Bronchial smooth muscle cell (primary cell): ENCODE measurements around the gene C14orf93. TPM values are rescaled to one million over a fixed set of nuclear protein-coding genes. Genes with fewer than 3 reads are reported as not detected.

Experiments
- total RNA-seq: library from RNA; depleted of rRNA; stranded (reverse); fragments of >200 nt; gene quantifications from 2 replicates; pipeline ENCODE4 v1.2.1, GENCODE V29; 2014

The C14orf93 gene
- total RNA-seq: 12.1 and 16.4 TPM in 2 replicates

GRCh38 chr14:23009939-23010726 lies at the start of gene C14orf93:
C14orf93 (minus strand) TSS chr14:23010143; CDS start chr14:22999023, 11,120 bp downstream.

GRCh38 chr14:23056956-23057756 lies 47.2 kb upstream of the C14orf93 start, which contains the start of gene CDH24:
CDH24 (minus strand) TSS chr14:23057520; CDS start chr14:23055733, 1,787 bp downstream.

GRCh38 chr14:23042162-23042965 lies 32.4 kb upstream of the C14orf93 start, which contains the start of gene PSMB11:
PSMB11 (plus strand) TSS chr14:23042212; CDS start chr14:23042226, 14 bp downstream.

GRCh38 chr14:23034498-23035302 lies 24.8 kb upstream of the C14orf93 start, which contains the start of gene PSMB5:
PSMB5 (minus strand) TSS chr14:23034900; CDS start chr14:23034881, 19 bp downstream.

GRCh38 chr14:22982477-22983245 lies 27.3 kb downstream of the C14orf93 start, which contains the start of gene AJUBA:
AJUBA (minus strand) TSS chr14:22982551; CDS start chr14:22982266, 285 bp downstream.

Other genes with a start within 250 kb of the C14orf93 start
- 47.6 and 49.6 TPM in 2 replicates for gene OXA1L, start 243.5 kb downstream of the C14orf93 start, total RNA-seq
- 2.5 and 5.7 TPM in 2 replicates for gene SLC7A7, start 194.7 kb downstream of the C14orf93 start, total RNA-seq
- 38.1 and 40.1 TPM in 2 replicates for gene MRPL52, start 180.3 kb downstream of the C14orf93 start, total RNA-seq
- 338 and 428 TPM in 2 replicates for gene MMP14, start 173.6 kb downstream of the C14orf93 start, total RNA-seq
- gene LRP10, start 138.4 kb downstream of the C14orf93 start, total RNA-seq: 43.2 and 48.3 TPM in 2 replicates
- 0.09 and 0.16 TPM in 2 replicates for gene REM2, start 126.9 kb downstream of the C14orf93 start, total RNA-seq
- 46.0 and 67.9 TPM in 2 replicates for gene RBM23, start 91.0 kb downstream of the C14orf93 start, total RNA-seq
- 36.6 and 40.4 TPM in 2 replicates for gene PRMT5, start 80.8 kb downstream of the C14orf93 start, total RNA-seq
- gene HAUS4, start 53.1 kb downstream of the C14orf93 start, total RNA-seq: 32.6 and 32.9 TPM in 2 replicates
- gene AJUBA, start 27.6 kb downstream of the C14orf93 start, total RNA-seq: 18.0 and 18.1 TPM in 2 replicates
- 196 and 218 TPM in 2 replicates for gene PSMB5, start 24.8 kb upstream of the C14orf93 start, total RNA-seq
- 0.09 TPM in 1 of 2 replicates, not detected in the other for gene PSMB11, start 32.1 kb upstream of the C14orf93 start, total RNA-seq
- gene CDH24, start 47.4 kb upstream of the C14orf93 start, total RNA-seq: 4.6 and 7.6 TPM in 2 replicates
- 71.7 and 101 TPM in 2 replicates for gene ACIN1, start 85.0 kb upstream of the C14orf93 start, total RNA-seq
- 63.5 and 95.0 TPM in 2 replicates for gene C14orf119, start 85.4 kb upstream of the C14orf93 start, total RNA-seq
- 1.3 and 4.6 TPM in 2 replicates for gene CIROP, start 94.8 kb upstream of the C14orf93 start, total RNA-seq
- 0.16 TPM in 1 of 2 replicates, not detected in the other for gene CEBPE, start 109.1 kb upstream of the C14orf93 start, total RNA-seq
- 15.8 and 25.9 TPM in 2 replicates for gene SLC7A8, start 173.5 kb upstream of the C14orf93 start, total RNA-seq
- gene RNF212B, start 227.8 kb upstream of the C14orf93 start, total RNA-seq: not detected in 2 replicates